GM15510 (cell line): Measurements from ENCODE around the gene NAA16.

Source experiments
- POLR2A ChIP-seq: IDR thresholded peaks from 3 replicates; pipeline ENCODE4 v1.6.1; 2011; ENCODE audit warnings: borderline replicate concordance; ENCODE audit not compliant: insufficient read length; ENCODE audit errors: extremely low read depth

NAA16 gene

GRCh38 chr13:41294914-41295313, 16.2 kb upstream of the NAA16 start:
- TF ChIP-seq POLR2A = no peak

DNA sequence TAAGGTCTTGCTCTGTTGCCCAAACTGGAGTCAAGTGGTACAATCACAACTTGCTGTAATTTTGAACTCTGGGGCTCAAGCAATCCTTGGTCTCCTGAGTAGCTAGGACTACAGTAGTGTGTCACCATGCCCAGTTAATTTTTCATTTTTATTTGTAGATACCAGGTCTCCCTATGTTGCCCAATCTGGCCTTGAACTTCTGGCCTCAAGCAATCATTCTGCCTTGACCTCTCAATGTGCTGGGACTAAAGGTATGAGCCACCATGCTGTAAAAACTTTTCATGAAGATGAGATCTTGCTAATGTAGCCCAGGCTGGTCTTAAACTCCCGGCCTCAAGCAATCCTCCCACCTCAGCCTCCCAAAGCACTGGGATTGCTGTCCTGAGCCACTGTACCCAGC, 15.1 kb upstream of the NAA16 start:
- no peak for TF ChIP-seq POLR2A

DNA sequence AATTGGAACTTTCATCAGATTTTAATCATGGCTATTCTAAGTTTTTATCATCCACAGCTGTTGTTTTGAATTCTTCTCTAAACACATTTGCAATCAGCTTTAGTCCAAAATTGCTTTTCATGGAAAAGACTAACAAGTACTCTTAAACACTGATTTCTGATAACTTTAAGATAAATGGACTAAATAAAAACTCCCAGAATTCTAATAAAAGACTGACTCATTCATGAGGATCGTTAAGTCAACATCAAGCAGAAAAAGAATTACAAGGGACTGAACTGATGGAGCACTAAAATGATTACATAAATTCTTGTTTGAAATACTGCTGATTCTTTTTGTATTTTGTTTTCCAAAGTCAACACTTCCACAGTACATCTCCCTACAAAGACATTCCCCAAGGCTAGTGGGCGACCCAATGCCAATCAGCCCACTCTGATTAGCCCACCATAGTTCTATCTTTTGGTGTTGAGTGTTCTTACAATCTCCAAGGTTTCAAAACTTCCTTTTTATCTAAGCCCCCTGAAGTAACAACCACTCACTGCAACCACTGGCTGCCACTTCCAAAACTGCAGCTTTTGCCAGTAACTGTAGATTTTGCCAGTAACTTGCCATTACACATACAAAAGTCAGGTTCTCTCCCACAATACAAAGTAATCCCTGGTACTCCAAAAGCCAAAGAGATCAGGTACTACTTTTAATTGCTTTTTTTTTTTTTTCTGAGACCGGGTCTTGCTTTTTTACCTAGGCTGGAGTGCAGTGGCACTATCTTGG, 14.0 kb upstream of the NAA16 start:
- no peak for TF ChIP-seq POLR2A

DNA sequence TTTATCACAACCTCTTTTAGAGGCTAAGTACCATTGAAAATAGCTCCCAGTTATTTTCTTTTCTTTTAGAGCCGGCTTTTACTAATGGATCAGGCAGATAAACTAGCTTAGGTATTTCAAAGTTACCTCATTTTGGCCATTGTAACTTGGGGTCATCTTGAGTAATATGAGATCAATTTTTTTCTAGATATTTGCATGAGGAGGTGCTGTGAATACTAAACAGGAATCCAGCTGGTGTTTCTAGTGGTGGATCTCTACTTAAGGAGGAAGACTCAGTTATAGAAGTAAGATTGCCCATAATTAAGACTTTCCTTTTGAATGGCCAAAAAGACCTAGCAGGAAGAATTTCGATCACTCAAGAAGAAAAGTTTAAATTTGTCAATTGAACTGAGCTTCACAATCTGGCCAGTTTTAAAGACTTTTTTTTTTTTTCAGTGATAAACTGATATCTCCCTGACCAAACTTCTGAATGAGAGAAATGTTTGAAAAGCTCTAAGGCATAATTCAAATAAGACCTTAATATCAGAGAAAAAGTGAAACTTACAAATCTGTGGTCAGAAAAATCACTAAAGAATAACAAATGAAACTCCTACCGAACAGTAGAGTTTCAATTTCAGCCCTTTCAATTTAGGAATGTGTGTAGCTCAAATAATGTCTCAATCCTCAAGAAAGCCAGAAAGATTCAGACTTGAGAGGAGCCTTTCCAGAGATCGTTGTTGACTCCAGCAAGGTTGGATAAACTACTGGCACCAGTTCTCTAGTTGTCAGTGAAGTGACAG, 11.6 kb upstream of the NAA16 start:
- no peak for TF ChIP-seq POLR2A

- no peak for TF ChIP-seq POLR2A
Measured at GRCh38 chr13:41302743-41303142, 8.3 kb upstream of the NAA16 start.

- no peak for TF ChIP-seq POLR2A
Measured at GRCh38 chr13:41304551-41304950, 6.5 kb upstream of the NAA16 start.

DNA sequence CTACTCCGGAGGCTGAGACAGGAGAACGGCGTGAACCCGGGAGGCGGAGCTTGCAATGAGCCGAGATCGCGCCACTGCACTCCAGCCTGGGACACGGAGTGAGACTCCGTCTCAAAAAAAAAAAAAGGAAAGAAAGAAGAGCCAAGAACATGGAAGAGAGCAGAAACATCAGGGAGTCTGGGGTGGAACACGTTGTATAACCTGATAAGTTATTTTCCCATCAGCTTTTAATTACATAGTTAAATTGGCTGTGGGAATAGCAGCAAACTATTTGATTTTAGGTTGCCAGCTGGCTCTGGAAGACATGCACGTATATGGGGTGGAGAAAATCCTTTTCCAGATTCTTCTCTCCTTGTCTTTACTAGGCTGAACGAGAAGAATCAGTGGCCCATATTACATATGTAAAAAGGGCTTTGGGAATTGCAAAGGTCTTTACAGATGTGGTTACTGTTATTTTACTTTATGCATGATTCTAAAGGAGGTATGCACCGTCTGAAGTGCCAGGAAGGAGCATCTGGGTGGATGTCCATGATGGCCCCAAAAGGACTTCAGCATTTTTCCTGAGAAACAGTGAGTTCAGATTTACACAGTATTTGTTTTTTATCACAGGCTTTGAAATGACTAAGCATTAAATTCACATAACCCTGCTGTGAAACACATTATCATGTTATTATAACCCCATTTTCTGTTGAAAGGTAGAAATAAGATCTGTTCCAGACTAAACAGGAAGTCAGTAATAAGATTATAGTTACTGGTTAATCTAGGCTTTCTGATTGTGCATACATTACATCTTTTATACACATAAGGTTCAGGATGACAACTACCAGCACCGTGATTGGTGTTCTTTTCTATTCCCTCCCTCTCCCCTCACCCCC, 4.6 kb upstream of the NAA16 start:
- TF ChIP-seq POLR2A = no peak

DNA sequence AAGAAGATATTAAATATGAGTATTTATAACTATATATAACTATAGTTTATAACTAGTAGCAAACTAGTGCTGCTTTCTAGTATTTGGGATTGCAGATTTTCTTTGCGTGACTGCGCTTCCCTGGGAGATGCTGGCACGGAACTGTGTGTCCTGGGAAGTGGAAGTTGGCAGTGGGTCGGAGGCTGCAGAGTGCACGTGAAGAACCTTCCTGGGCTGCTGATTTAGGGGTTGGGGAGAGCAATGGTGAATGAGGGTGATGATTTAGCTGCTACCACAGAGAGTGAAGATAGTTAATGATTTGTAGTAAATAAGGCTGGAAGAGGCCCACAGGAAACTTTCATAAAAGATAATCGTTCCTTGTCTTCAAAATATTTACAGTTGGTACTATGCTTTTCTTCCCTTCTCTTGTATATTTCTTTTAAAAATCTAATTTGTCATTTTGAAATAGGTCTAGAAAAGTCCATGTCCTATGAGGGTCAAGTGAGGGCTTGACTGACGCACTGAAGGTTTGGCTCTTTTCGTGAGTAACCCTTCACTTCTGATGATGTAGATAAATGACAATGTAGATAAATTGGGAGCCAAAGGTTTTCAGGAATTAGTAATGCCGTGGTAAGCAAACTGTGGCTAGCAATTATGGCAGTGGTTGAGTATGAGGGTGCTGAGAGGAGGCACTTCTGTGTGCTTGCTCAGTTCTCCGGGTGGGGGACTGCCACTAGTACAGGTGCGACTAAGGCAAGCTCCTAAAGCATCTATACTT, 3.0 kb upstream of the NAA16 start:
- no peak for TF ChIP-seq POLR2A

- no peak for TF ChIP-seq POLR2A
Measured at GRCh38 chr13:41311406-41312175, 524 bp downstream of the NAA16 start.

DNA sequence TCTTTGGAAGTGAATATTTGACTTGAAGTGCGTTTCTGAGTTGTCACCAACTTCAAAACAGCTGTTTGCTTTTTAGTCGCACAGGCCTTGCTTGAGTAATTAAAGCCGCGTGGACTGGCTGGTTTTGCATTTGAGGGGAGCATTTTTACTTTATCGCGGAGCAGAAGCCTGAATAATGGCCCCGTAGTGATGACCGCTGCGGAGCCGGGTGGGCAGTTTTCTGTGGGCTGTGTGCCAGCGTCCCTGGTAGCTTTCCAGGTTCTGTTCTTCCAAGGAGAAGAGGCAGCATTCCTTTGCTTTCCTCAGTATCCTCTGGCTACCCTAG, 1.1 kb downstream of the NAA16 start:
- no peak for TF ChIP-seq POLR2A

- no peak for TF ChIP-seq POLR2A
Measured at GRCh38 chr13:41313117-41313516, 2.0 kb downstream of the NAA16 start.

DNA sequence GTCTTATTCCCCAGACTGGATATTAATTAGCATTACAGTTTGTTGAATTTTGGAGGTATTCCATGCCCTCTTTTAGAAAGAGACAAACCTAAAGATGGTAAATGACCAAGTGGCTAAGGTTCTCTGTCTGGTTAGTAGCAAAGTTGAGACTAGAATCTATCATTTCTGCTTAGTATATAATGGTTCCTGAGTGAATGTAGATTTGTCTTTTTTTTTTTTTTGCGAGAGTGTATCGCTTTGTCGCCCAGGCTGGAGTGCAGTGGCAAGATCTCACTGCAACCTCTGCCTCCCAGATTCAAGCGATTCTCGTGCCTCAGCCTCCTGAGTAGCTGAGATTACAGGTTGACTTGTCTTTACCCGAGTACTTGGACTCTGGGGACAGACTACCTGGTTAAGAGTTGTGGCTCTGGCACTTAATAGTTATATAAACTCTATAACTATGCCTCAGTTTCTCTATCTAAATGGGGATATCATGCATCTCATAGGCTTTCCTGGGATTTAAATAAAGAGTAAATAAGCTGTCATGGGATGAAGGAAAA, 2.7 kb downstream of the NAA16 start:
- no peak for TF ChIP-seq POLR2A

DNA sequence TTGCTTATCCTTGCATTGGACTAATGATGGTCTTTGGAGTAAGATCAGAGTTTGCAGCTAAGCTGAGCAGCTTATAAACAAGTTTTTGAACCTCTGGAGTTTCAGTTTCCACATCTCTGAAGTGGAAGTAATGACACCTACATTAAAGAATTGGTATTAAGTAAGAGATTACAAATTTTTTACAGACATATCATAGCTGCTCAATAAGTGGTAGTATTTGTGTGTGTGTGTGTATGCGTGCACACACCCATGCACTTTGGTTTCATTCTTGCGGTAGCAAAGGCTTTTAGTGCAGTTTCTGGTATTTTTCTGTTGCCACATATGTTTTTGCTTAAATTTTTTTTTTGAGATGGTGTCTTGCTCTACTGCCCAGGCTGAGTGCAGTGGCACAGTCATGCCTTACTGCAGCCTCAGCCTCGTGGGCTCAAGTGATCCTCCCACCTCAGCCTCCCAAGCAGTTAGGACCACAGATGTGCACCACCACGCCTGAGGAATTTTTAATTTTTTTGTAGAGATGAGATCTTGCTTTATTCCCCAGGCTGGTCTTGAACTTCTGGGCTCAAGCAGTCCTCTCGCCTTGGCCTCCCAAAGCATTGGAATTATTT, 4.5 kb downstream of the NAA16 start:
- TF ChIP-seq POLR2A = no peak

- TF ChIP-seq POLR2A = no peak
Measured at GRCh38 chr13:41317243-41317642, 6.2 kb downstream of the NAA16 start.

DNA sequence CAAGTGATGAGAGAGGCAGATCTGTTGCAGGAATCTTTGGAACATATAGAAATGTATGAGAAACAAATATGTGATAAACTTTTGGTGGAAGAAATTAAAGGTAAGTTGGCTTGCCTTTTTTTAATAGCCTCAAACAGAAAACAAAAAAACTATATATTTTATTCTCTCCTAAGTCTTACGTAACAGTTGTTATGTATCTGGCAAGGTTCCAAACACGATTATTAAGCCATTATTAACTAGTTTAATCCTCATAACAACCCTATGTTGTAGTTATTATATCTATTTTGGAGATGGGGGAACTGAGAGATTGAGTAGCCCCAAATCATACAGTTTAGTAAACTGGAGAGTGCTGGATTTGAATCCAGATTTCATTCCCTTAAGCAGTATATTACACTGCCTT, 14.7 kb downstream of the NAA16 start:
- TF ChIP-seq POLR2A = no peak
